Adipose tissue (tissue), 3 donors: ENCODE results near the gene ORM1. TPM values are rescaled to one million over a fixed set of nuclear protein-coding genes. Genes with fewer than 3 reads are reported as not detected.
"Not testable (repeated sequence)": the region's sequence is repeated elsewhere in the genome, so short reads cannot be mapped to it uniquely, and the experiment has no call there.

Experiments
- H3K27ac ChIP-seq: one replicate; pipeline ENCODE4 v1.5.1; 2013; ENCODE audit warnings: low read depth, low read length
- WGBS, 3 donors: extraction: QIAGEN DNeasy Blood & Tissue Kit; methylation state at CpG; one replicate each; pipeline ENCODE4 v1.1.7; 2013; 5-methylcytosine and 5-hydroxymethylcytosine counted together
- polyA plus RNA-seq, 3 donors: library from polyadenylated mRNA; stranded (reverse); fragments of 200-250 nt; gene quantifications; one replicate each; pipeline ENCODE4 v1.2.3, GENCODE V29; 2013
- donor health status: healthy with polysubstance abuse.
- donor health status: Bipolar disorder and iron deficiency.
- donor health status: healthy.

Gene ORM1
- polyA plus RNA-seq, 3 donors: 6.9 to 18.0 TPM; not detected in 1

- no peak overlapping the region for H3K27ac ChIP-seq
- 77 to 83% (median 79%) methylated on average over 10 of the region's 10 CpGs for WGBS, 3 donors
Measured at GRCh38 chr9:114316605-114317230, 6.2 kb upstream of the ORM1 start.

GRCh38 chr9:114317665-114318357 lies 5.1 kb upstream of the ORM1 start:
- no peak overlapping the region for H3K27ac ChIP-seq
- 53 to 86% (median 65%) methylated on average over 8 of the region's 8 CpGs for WGBS, 3 donors

GRCh38 chr9:114318416-114318815 lies 4.5 kb upstream of the ORM1 start:
- no peak overlapping the region for H3K27ac ChIP-seq
- 84 to 91% (median 88%) methylated on average over 8 of the region's 8 CpGs for WGBS, 3 donors

GRCh38 chr9:114319147-114319546 lies 3.8 kb upstream of the ORM1 start:
- WGBS, 3 donors: 79 to 88% (median 85%) methylated on average over 3 of the region's 3 CpGs
- no peak overlapping the region for H3K27ac ChIP-seq

- H3K27ac ChIP-seq: not testable (repeated sequence)
- 94 to 95% (median 95%) methylated on average over 7 of the region's 7 CpGs for WGBS, 3 donors
Measured at GRCh38 chr9:114320710-114321109, 2.2 kb upstream of the ORM1 start.

- no peak overlapping the region for H3K27ac ChIP-seq
- whole genome bisulfite sequencing, 3 donors: 78 to 90% (median 84%) methylated on average over 8 of the region's 8 CpGs
Measured at GRCh38 chr9:114321759-114322158, 1.1 kb upstream of the ORM1 start.

GRCh38 chr9:114322160-114322818 lies 609 bp upstream of the ORM1 start:
- not testable (repeated sequence) for H3K27ac ChIP-seq
- WGBS, 3 donors: 47 to 75% (median 75%) methylated on average over 10 to 12 of the region's 12 CpGs

- WGBS, 3 donors: 75 to 81% (median 76%) methylated on average over 6 of the region's 6 CpGs
- H3K27ac ChIP-seq: not testable (repeated sequence)
Measured at GRCh38 chr9:114323849-114324248, 951 bp downstream of the ORM1 start.

- 90 to 94% (median 93%) methylated on average over 8 of the region's 8 CpGs for WGBS, 3 donors
- H3K27ac ChIP-seq: no peak overlapping the region
Measured at GRCh38 chr9:114324492-114324891, 1.6 kb downstream of the ORM1 start.

- not testable (repeated sequence) for H3K27ac ChIP-seq
- WGBS, 3 donors: 85 to 87% (median 86%) methylated on average over 7 of the region's 9 CpGs
Measured at GRCh38 chr9:114324965-114325364, 2.1 kb downstream of the ORM1 start.

GRCh38 chr9:114325684-114326254 lies 2.9 kb downstream of the ORM1 start:
- 67 to 95% (median 84%) methylated on average over 3 of the region's 3 CpGs for WGBS, 3 donors
- not testable (repeated sequence) for H3K27ac ChIP-seq

GRCh38 chr9:114327749-114328148 lies 4.9 kb downstream of the ORM1 start:
- 94 to 96% (median 95%) methylated on average over 8 of the region's 8 CpGs for WGBS, 3 donors
- H3K27ac ChIP-seq: no peak overlapping the region

GRCh38 chr9:114328357-114328820 lies 5.5 kb downstream of the ORM1 start:
- WGBS, 3 donors: 83 to 89% (median 86%) methylated on average over 10 of the region's 10 CpGs

GRCh38 chr9:114328937-114329624 lies 6.2 kb downstream of the ORM1 start:
- 56 to 86% (median 74%) methylated on average over 7 to 11 of the region's 12 CpGs for WGBS, 3 donors
- not testable (repeated sequence) for H3K27ac ChIP-seq

More at GRCh38 chr9:114328357-114328820, 5.5 kb downstream of the ORM1 start:
- H3K27ac ChIP-seq: not testable (repeated sequence)

- no CpG with 5 or more reads among the region's 10 CpGs for WGBS, 3 donors
- H3K27ac ChIP-seq: not testable (repeated sequence)
Measured at GRCh38 chr9:114329625-114330022, 6.7 kb downstream of the ORM1 start, which contains the start of gene ORM2. ORM2 (plus strand) TSS chr9:114329869; CDS start chr9:114329905, 36 bp downstream.

- H3K27ac ChIP-seq: no peak overlapping the region
- WGBS, 3 donors: 66 to 81% (median 74%) methylated on average over 10 of the region's 10 CpGs
Measured at GRCh38 chr9:114330636-114331035, 7.7 kb downstream of the ORM1 start.

GRCh38 chr9:114331229-114332195 lies 8.6 kb downstream of the ORM1 start:
- H3K27ac ChIP-seq: not testable (repeated sequence)
- WGBS, 3 donors: 67 to 73% (median 71%) methylated on average over 15 of the region's 19 CpGs
